BE2C (cell line): ENCODE results near the gene MYH7.
"Not testable (repeated sequence)": the region's sequence is repeated elsewhere in the genome, so short reads cannot be mapped to it uniquely, and the experiment has no call there.

Experiments used
- DNase-seq: peaks from one replicate; pipeline ENCODE4 v3.0.0-alpha.2; 2020
- H3K27me3 ChIP-seq: fragments of 250-450 bp; sonication (Bioruptor Pico); 2 replicates; pipeline ENCODE4 v1.5.1; 2020; ENCODE audit warnings: mild to moderate bottlenecking
- H3K36me3 ChIP-seq: fragments of 250-450 bp; sonication (Bioruptor Pico); 2 replicates; pipeline ENCODE4 v1.5.1; 2020; ENCODE audit warnings: mild to moderate bottlenecking
- H3K4me1 ChIP-seq: fragments of 250-450 bp; sonication (Bioruptor Pico); 2 replicates; pipeline ENCODE4 v1.5.1; 2020
- H3K4me3 ChIP-seq: 2 replicates; pipeline ENCODE4 v1.5.1; 2011; ENCODE audit warnings: low read depth, low read length
- H3K9me3 ChIP-seq: fragments of 250-450 bp; sonication (Bioruptor Pico); 2 replicates; pipeline ENCODE4 v1.5.1; 2020
- CTCF ChIP-seq: IDR thresholded peaks from 2 replicates; pipeline ENCODE4 v1.5.1; 2012; ENCODE audit warnings: mild to moderate bottlenecking, low read depth, low read length

The MYH7 gene

GRCh38 chr14:23388996-23389395, 46.5 kb downstream of the MYH7 start:
- H3K4me3 ChIP-seq: no peak overlapping the region
- no peak for DNase-seq
- no peaks in the 10 kb centered on the region for H3K9me3 ChIP-seq
- H3K27me3 ChIP-seq: peaks cover 22% of the 10 kb centered on the region
- no peaks in the 10 kb centered on the region for H3K36me3 ChIP-seq
- no peak for TF ChIP-seq CTCF
- H3K4me1 ChIP-seq: no peaks in the 10 kb centered on the region

- Histone ChIP-seq H3K27me3 (peaks cover 22% of the 10 kb centered on the region), H3K4me3 (no peak overlapping the region), H3K9me3 (no peaks in the 10 kb centered on the region), H3K36me3 (no peaks in the 10 kb centered on the region), H3K4me1 (no peaks in the 10 kb centered on the region)
- no peak for DNase-seq
- no peak for TF ChIP-seq CTCF
Measured at GRCh38 chr14:23387916-23388882, 47.3 kb downstream of the MYH7 start.

GRCh38 chr14:23386999-23387398, 48.5 kb downstream of the MYH7 start:
- Histone ChIP-seq H3K9me3 (no peaks in the 10 kb centered on the region), H3K27me3 (peaks cover 22% of the 10 kb centered on the region), H3K4me3 (no peak overlapping the region), H3K36me3 (no peaks in the 10 kb centered on the region), H3K4me1 (no peaks in the 10 kb centered on the region)
- no peak for TF ChIP-seq CTCF
- DNase-seq: no peak

GRCh38 chr14:23386266-23386657, 49.2 kb downstream of the MYH7 start:
- H3K4me1 ChIP-seq, DNase-seq, H3K4me3 ChIP-seq, H3K36me3 ChIP-seq, H3K9me3 ChIP-seq: not testable (repeated sequence)
- peaks cover 18% of the 10 kb centered on the region for H3K27me3 ChIP-seq

- Histone ChIP-seq H3K9me3 (no peaks in the 10 kb centered on the region), H3K36me3 (no peaks in the 10 kb centered on the region), H3K4me3 (no peak overlapping the region), H3K27me3 (peaks cover 13% of the 10 kb centered on the region), H3K4me1 (no peaks in the 10 kb centered on the region)
- TF ChIP-seq CTCF: no peak
- DNase-seq: no peak
Measured at GRCh38 chr14:23385642-23386265, 49.7 kb downstream of the MYH7 start.

GRCh38 chr14:23385244-23385641, 50.2 kb downstream of the MYH7 start:
- Histone ChIP-seq H3K27me3 (peaks cover 11% of the 10 kb centered on the region; the same call in 1 of the 2 replicates), H3K4me3 (no peak overlapping the region), H3K4me1 (no peaks in the 10 kb centered on the region), H3K36me3 (no peaks in the 10 kb centered on the region), H3K9me3 (no peaks in the 10 kb centered on the region)
- DNase-seq: no peak
- no peak for TF ChIP-seq CTCF
